NOMO-1 treated with DMSO at 0.1 percent for 48 hours (cell line): ENCODE measurements around the gene SIVA1.

Experiments
- DNase-seq: peaks from one replicate; lab custom pipeline; 2025; ENCODE audit not compliant: unreplicated experiment; lab: John Stamatoyannopoulos, UW

Gene SIVA1, protein sequence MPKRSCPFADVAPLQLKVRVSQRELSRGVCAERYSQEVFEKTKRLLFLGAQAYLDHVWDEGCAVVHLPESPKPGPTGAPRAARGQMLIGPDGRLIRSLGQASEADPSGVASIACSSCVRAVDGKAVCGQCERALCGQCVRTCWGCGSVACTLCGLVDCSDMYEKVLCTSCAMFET

DNA sequence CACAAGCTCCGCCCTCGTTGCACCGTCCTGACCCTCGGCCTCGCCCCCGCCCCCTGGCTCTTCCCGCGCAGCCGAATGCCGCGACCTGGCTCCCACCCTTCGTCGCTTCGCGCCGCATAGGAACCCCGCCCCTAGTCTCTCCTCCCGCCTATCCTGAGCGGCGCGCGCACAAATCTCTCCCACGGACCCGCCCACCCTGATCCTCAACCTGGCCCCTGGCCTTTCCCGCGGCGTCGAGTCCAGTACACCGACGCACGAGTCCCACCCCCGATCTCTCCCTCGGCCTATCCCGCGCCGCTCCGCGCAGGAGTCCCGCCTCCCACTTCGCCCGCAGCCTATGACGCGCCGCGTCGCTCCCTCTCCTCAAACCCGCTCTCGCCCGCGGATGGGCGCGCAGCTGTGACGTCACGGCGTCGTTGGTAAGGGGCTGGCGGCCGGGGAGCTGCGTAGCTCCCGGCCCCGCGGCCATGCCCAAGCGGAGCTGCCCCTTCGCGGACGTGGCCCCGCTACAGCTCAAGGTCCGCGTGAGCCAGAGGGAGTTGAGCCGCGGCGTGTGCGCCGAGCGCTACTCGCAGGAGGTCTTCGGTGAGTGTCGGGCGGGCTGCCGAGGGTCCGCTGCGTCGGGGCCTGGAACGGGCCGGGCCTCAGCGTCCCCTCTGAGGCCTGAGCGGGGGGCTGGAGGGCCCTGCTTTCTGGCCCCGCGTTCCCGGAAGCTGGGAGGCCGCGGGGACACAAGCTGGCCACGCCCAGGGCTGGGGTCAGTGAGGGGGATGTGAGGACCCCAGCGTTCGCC lies at the start of gene SIVA1:
Gene SIVA1, plus strand, starts transcription at position 413 of the 793 bp plus-strand sequence. Its CDS starts 55 bp downstream, at position 468.
- DNase-seq: peak; percentile 100

DNA sequence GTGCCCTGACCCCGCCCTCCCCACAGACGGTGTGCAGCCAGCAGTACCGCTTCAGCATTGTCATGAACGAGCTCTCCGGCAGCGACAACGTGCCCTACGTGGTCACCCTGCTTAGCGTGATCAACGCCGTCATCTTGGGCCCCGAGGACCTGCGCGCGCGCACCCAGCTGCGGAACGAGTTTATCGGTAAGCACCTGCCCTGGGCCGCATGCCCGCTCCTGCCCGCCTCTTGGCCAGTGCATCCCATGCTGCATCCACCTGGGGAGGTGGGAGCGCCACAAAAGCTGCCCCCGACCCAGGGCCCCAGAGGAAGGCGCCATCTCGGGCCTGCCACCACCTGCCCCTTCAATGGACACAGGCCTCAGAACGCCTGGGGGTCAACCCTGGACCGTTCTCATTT lies 49.7 kb upstream of the SIVA1 start:
- DNase-seq: no peak

DNA sequence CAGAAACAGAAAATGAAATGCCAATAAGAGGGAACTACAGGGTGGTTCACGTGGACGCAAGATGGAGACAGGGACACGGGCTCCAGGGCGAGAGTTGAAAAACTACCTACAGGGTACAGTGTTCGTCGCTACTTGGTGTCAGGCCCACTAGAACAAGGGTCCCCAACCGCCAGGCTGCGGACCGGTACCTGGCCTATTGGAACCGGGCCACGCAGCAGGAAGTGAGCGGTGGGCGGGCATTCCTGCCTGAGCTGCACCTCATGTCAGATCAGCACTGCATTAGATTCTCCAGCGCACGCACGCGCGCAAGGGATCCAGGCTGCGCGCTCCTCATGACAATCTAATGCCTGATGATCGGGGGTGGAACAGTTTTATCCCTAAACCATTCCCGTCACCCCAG lies 48.7 kb upstream of the SIVA1 start:
- no peak for DNase-seq

DNA sequence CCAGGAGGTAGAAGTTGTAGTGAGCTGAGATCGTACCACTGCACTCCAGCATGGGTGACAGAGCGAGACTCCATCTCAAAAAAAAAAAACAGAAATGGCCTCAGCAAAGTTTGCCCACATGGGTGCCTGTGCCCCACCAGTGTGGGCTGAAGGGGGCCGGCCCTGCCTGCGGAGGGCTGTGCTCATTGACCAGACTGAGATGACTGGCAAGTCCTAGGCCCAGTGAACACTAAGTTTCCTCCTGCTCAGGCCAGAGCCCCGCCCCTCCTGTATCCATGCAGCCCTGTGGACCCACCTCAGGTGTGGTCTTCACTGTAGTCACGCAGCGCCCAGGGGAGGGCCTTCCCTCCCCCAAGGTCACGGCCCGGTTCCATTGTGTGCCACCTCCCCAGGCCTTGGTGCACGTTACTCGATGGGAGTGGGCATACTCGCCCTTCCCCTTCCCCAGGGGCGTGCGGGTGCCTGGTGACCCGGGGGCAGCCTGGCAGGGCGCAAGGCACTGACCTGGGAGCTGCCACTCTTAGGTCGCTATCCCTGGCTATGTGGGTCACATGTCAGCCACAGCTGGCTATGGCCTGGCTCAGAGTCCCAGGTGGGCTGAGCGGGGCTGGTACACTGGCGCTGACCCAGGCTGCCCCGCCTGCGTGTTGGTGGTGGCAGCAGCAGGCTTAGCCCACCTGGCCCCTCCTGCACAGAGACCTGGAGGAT lies 47.5 kb upstream of the SIVA1 start:
- no peak for DNase-seq

DNA sequence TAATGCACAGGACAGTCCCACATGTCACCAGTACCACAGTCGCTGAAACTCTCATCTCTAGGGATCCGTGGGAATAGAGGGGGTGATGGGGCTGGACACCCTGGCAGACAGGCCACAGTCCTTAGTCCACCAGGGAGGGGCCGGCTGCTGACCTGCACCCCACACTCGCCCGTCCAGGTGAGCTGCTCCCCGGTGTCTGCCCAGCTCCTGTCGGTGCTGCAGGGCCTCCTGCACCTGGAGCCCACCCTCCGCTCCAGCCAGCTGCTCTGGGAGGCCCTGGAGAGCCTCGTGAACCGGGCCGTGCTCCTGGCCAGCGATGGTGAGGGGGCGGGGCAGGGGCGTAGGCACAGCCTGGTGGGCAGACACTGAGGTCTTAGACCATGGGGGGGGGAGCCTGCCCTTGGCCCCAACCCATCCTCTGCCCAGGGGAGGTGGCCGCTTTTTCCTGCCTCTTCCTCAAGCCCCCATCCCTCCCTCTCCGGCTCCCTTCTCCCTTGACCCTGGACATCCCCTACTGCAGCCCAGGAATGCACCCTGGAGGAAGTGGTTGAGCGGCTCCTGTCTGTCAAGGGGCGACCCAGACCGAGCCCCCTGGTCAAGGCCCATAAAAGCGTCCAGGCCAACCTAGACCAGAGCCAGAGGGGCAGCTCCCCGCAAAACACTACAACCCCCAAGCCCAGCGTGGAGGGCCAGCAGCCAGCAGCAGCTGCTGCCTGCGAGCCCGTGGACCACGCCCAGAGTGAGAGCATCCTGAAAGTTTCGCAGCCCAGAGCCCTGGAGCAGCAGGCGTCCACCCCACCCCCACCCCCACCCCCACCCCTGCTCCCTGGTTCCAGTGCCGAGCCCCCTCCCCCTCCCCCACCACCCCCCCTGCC lies 46.0 kb upstream of the SIVA1 start:
- no peak for DNase-seq

DNA sequence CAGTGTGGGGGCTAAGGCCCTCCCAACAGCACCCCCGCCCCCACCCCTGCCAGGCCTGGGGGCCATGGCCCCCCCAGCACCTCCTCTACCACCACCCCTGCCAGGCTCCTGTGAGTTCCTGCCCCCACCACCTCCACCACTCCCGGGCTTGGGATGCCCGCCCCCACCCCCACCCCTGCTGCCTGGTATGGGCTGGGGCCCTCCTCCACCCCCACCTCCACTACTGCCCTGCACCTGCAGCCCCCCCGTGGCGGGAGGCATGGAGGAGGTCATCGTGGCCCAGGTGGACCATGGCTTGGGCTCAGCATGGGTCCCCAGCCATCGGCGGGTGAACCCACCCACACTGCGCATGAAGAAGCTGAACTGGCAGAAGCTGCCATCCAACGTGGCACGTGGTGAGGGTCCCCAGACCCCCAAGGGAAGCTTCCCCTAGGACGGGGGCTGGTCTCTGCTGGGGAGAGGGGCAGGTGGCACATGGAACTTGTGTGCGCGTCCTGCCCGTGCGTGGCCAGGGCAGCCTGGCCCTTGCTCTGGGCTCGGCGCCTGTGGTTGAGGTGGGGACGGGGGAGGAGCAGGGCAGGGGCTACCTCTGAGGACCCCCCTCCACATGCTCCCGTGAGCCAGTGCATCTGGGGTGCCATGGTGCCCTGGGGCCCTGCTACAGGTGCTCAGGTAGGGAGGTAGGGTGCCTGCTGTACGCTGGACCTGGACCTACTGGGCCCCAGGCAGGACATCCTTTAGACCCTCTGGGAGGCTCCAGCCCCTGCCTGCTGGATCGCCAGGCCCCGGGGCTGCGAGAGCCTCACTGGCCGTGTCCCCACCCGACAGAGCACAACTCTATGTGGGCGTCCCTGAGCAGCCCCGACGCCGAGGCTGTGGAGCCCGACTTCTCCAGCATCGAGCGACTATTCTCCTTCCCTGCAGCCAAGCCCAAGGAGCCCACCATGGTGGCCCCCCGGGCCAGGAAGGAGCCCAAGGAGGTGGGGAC lies 45.0 kb upstream of the SIVA1 start:
- no peak for DNase-seq

DNA sequence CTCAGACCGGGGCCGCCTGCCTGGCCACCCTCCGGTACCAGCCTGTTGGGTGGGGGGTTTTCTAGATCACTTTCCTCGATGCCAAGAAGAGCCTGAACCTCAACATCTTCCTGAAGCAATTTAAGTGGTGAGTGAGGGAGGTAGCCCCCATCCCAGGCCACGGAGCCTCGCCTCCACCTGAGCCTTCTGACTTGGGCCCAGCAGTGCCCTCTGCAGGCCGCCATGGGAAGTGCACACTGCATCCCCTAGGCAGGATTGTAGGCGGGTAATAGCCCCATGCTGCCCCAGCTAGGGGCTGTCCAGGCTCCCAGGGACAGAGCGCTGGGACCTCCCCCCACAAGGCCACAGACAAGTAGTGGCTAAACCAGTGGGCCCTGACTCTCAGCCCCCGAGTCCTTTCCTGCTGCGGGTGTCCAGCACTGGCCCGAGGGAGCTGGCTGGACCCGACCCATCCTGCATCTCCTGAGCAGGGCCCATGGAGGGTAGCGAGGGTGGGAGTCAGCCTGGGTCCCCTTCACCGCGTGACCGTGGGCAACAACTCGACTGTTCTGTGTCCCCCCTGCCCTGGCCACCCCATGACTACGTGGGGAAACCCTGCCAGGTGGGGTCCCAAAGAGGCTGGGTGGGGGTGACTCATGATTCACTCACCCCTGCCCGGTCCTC lies 44.2 kb upstream of the SIVA1 start:
- peak; percentile 26 for DNase-seq

DNA sequence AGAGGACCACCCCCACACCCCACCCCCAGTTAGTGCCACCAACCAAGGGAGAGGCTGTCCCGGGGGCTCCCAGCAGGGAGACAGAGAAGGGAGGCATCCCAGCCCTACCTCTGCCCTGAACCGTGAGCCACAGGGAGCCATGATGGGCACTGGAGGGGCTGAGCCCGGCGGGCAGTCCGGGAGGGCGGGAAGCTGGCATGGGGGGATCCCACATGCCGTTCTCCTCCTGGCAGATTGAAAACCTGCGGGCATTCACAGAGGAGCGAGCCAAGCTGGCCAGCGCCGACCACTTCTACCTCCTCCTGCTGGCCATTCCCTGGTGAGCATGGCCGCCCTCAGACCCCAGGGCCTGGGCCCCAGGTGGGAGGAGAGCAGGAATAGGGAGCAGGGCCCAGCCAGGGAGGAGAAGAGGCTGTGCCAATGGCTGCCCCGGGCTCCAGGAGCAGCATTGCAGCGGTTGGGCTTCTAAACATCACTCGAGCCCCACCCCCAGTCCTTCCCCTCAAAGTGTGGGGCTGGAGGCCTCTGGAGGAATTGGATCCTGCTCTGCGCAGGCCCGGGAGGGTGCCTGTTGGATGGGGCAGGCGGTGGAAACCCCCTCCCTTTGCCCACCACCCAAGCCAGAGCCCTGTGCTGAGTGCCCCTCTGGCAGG lies 43.4 kb upstream of the SIVA1 start:
- DNase-seq: no peak

DNA sequence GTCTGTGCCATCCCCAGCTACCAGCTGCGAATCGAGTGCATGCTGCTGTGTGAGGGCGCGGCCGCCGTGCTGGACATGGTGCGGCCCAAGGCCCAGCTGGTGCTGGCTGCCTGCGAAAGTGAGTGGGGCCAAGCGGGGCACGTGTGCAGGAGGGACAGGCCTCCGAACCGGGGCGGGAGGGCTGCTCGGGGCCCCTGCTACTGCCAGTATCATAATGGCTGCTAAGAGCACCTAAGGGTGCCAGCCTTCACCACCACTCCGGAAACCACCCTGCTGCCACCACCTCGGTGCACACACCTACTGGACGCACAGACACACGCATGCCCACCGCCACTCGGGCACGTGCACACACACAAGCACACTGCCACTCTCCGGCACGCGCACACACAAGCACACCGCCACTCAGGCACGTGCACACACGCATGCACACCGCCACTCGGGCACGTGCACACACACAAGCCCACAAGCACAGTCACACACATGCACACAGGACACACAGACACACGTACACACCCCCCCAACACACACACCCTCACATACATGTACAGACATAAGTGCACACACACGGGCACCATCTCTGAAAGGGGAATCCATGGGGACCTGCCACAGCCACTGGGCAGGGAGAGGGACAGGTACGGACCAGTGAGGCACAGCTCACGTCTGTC lies 42.7 kb upstream of the SIVA1 start:
- DNase-seq: no peak

DNA sequence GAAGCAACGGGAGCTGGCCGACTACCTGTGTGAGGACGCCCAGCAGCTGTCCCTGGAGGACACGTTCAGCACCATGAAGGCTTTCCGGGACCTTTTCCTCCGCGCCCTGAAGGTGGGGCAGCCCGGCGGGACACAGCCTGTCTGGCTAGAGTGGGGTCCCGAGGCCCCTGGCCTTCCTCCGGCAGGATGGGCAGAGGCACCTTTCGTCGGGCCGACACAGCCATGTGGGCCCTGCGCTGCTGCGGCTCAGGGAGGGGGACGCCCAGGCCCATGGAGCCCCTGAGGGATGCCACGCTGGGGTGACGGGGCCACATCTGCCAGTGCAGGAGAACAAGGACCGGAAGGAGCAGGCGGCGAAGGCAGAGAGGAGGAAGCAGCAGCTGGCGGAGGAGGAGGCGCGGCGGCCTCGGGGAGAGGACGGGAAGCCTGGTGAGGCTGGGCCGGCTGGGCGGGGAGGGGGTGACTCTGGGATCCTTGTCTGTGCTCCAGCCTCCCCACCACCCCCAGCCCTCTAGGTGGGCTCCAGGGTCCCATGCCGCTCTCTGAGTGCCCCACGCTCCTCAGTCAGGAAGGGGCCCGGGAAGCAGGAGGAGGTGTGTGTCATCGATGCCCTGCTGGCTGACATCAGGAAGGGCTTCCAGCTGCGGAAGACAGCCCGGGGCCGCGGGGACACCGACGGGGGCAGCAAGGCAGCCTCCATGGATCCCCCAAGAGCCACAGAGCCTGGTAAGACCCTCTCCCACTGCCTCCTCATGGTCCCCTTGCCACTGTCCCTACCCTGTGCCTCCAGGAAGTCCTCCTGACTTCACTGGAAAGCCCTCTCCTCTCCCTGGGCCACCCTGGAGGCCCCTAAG lies 39.8 kb upstream of the SIVA1 start:
- no peak for DNase-seq

DNA sequence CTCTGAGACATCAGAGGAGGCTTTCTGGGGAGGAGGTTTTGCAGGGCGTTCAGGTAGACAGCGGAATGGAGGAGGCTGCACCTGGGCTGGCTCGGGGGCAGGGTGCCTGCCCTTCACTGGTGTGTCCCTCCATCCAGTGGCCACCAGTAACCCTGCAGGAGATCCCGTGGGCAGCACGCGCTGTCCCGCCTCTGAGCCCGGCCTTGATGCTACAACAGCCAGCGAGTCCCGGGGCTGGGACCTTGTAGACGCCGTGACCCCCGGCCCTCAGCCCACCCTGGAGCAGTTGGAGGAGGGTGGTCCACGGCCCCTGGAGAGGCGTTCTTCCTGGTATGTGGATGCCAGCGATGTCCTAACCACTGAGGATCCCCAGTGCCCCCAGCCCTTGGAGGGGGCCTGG lies 38.9 kb upstream of the SIVA1 start:
- DNase-seq: no peak

DNA sequence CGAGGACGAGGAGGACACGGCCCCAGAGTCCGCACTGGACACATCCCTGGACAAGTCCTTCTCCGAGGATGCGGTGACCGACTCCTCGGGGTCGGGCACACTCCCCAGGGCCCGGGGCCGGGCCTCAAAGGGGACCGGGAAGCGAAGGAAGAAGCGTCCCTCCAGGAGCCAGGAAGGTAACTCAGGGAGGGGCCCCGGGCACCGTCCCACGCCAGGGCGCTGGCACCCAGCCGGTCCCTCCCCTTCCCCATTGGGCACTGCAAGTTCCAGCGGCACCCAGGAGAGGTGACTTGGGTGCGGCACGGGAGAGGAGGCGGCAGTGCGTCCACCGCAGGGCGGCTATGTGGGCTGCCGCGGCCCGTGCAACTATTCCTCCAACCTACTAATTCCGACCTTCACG lies 38.3 kb upstream of the SIVA1 start:
- DNase-seq: no peak

DNA sequence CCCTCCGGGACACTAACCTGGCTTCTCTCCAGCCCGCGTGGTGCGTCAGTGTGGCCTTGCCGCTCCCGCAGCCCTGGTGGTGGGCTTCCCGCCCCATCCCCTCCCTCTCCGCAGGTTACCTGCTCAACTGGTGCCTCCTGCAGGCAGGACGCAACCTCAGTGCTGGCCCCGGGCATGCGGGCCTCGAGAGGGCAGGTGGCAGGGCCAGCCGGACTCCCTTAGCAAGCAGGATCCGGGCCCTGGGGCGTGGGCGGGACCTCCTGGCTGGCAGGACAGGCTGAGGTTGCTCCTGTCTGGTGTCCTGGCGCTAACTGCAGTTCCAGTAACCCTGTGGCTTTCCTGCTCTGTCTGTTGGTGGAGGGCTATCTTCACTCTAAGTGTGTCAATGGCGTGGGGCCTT lies 37.5 kb upstream of the SIVA1 start:
- no peak for DNase-seq

DNA sequence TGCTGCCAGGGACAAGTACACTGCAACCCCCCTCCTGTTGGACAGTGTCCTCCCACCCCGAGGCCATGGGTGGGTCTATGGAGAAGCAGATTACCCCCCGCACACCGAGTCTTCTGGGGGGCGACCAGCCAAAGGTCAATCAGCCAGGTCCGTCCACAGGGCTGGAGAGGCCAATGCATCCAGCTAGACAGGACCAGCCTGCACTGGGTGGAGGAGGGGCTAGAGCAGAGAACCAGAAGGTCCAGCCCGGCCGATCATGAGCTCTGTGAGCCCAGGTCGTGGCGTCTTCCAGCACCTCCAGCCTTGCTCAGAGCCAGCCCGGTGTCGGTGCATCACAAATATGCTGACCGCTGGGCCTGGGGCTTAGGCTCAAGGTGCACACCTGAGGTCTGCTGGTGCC lies 37.1 kb upstream of the SIVA1 start:
- DNase-seq: no peak

DNA sequence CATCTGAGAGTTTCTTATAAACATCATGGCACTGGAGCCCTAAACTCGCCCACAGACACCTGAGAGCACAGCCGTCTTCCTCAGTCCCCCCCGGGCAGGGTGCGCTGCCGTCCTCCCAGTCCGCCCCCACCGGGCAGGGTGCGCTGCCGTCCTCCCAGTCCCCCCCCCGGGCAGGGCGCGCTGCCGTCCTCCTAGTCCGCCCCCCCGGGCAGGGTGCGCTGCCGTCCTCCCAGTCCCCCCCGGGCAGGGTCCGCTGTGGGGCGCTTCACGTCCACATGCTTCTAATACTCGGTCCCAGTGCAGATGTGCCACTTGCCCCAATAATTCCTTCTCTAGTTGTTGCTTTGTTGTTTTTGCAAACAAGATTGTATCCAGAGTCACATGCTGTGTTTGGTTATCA lies 35.8 kb upstream of the SIVA1 start:
- DNase-seq: no peak

DNA sequence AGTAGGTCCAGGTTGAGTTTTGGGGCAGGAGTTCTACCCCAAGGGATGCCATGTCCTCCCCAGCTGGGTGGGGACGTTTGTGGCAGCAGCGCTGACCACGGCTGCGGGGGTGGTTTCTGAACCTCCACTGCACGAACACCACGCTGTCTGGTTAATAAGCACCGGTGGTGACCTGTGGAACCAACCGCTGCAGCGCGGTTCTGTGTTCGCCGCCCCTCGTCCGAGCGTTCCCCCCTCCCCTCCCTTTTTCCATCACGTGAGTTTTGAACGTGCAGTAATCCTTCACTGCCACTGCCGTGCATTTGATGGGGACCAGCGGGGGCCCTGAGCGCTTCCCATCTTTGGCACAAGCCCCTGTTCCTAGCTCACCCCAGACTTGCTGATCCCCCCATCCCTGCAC lies 35.3 kb upstream of the SIVA1 start:
- DNase-seq: no peak

DNA sequence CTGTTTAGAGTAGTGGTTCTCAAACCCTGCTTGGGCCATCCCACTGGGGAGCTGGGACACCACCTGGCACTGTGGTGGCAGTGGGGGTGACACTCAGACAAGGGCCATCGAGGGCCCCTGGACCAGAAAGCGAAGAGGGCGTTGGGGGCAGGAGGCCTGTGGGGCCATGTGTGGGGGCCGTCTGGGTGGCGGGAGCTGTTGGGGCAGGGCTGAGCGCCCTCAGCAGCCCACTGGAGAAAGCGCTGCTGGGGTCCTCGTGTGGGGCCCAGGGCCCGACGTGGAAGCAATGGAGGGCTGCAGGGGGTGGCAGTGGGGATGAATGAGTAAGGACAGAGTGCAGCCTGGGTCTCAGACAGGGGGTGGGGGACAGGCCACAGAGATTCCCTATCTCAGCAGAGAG lies 34.8 kb upstream of the SIVA1 start:
- DNase-seq: no peak

DNA sequence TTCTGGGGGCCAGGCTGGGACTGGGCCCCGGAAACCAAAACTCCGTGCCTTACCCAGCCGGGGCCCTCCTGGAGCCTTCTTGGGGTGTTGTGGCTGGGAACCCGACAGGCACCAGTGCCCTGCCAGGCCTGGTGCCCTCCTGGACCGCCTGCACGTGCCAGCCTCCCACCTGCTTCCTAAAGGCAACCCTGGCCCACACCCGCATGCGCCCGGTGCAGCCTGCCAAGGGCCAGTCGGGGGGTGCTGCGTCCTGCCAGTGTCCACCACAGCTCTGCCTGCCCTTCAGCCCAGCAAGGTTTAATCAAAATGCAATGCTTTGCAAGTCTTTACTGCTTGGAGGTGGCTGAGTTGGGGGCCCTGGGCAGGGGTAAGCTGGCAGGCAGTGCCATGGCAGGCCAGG lies 34.1 kb upstream of the SIVA1 start:
- no peak for DNase-seq
